Duodenal mucosa (tissue), 2 donors: Measurements from ENCODE around the gene BNC2.
A peak's percentile ranks its signal among the peaks of the same experiment; 100 is the strongest.

Experiments
- H3K27ac ChIP-seq: one replicate; pipeline ENCODE4 v1.7.0; 2013; ENCODE audit warnings: low read depth, low read length
- H3K27me3 ChIP-seq, 2 donors: one replicate each; pipeline ENCODE4 v1.7.0; 2013; ENCODE audit warnings: low read length in 2 of 2, control low read depth in 1 of 2; ENCODE audit not compliant: insufficient read depth in 2 of 2, control insufficient read depth in 1 of 2
- H3K36me3 ChIP-seq, 2 donors: one replicate each; pipeline ENCODE4 v1.7.0; 2013; ENCODE audit warnings: low read length in 2 of 2, control low read depth in 1 of 2; ENCODE audit not compliant: insufficient read depth in 2 of 2, control insufficient read depth in 1 of 2
- H3K4me1 ChIP-seq, 2 donors: one replicate each; pipeline ENCODE4 v1.7.0; 2013; ENCODE audit warnings: low read length in 2 of 2, control low read depth in 1 of 2; ENCODE audit not compliant: insufficient read depth in 2 of 2, control insufficient read depth in 1 of 2
- H3K4me3 ChIP-seq, 2 donors: one replicate each; pipeline ENCODE4 v1.7.0; 2013; ENCODE audit warnings: low read length in 2 of 2, low read depth in 1 of 2
- H3K9ac ChIP-seq, 2 donors: one replicate each; pipeline ENCODE4 v1.7.0; 2013; ENCODE audit warnings: low read length in 2 of 2, low read depth in 1 of 2
- H3K9me3 ChIP-seq, 2 donors: one replicate each; pipeline ENCODE4 v1.7.0; 2013; ENCODE audit warnings: low read length in 2 of 2, control low read depth in 1 of 2; ENCODE audit not compliant: control insufficient read depth in 1 of 2

The BNC2 gene

GRCh38 chr9:16575142-16575985 is 295.1 kb downstream of the BNC2 start:
- Histone ChIP-seq H3K27me3 (no peaks in the 10 kb centered on the region), H3K9ac (no peak overlapping the region), H3K36me3 (no peaks in the 10 kb centered on the region), H3K4me3 (no peak overlapping the region), H3K27ac (no peak overlapping the region), H3K4me1 (peaks cover 9 to 28% of the 10 kb centered on the region in 2 donors), H3K9me3 (no peaks in the 10 kb centered on the region)

DNA sequence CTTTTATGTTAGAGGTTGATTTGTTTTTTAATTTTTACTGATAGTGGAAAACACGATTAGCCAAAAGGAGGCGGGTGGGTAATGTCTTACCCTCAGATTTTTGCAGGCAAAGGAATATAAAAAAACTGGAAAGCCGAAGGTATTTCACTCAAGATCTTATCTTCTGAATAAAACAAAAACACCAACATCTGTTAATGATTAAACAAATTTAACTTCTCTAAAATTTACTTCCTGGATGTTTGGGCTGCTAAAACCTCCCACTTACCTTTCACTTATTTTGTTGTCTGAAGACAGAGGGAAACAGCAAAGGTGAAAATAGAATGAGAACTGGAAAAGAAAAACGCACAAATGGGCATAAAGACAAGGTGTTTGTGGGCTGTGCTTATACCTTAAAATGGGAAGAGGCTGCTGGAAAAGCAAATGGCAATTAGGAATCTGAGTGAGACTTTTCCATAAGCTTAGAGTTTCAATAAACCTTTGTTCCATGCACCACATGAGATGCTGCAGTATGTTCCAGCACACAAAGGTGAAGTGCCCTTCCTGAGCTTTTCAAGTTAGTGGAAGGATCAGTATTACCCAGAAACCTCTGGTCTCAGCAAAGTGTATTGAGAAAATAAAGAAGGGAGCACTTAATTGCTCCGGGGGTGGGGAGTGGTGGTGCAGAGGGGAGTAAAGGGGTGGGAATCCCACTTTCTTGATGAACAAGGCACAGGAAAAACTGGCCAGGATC is 298.3 kb downstream of the BNC2 start:
- no peaks in the 10 kb centered on the region for H3K27me3 ChIP-seq
- no peaks in the 10 kb centered on the region for H3K36me3 ChIP-seq
- no peak overlapping the region for H3K27ac ChIP-seq
- peak overlapping the region; percentile 23 to 41 for H3K4me3 ChIP-seq
- H3K9me3 ChIP-seq, result no peaks in the 10 kb centered on the region
- H3K9ac ChIP-seq, result no peak overlapping the region
- H3K4me1 ChIP-seq, result peaks cover 9 to 28% of the 10 kb centered on the region in 2 donors

DNA sequence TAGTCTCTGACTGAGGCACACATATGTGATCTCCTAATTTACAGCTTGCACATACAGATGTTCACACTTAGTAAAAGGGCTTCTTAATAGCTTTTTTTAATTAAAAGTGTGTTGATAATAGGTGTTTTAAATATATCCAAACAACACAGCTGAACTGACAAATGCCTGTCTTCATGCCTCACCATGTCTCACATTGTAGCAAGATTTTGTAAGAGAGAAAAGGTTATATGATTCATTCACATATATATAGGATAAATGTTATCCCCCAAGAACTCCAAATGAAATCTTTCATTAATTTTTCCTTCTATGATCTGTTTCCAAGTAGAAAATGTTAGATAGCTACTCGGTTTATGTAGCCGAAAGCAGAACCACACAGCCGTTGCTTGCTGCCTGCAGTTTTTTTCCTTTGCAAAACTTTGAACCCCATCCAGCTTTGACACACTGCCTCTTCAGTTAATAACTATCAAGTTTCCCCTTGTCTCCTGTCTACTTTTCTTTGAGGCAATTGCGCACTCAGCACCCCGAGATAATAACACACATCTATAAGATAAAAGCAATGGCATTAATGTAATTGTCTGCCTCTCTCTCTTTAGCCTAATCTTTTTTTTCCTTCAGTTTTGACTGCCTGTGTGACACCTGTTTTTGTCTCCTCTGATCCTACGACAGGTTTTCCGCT is 299.2 kb downstream of the BNC2 start:
- H3K4me1 ChIP-seq, result peaks cover 9 to 28% of the 10 kb centered on the region in 2 donors
- peak overlapping the region in 1 of 2 donors; percentile 23 for H3K4me3 ChIP-seq
- H3K36me3 ChIP-seq, result no peaks in the 10 kb centered on the region
- H3K27me3 ChIP-seq, result no peaks in the 10 kb centered on the region
- no peak overlapping the region for H3K9ac ChIP-seq
- H3K27ac ChIP-seq, result no peak overlapping the region
- no peaks in the 10 kb centered on the region for H3K9me3 ChIP-seq

GRCh38 chr9:16563446-16563845 is 307.0 kb downstream of the BNC2 start:
- H3K36me3 ChIP-seq, result no peaks in the 10 kb centered on the region
- no peak overlapping the region for H3K9ac ChIP-seq
- no peak overlapping the region for H3K27ac ChIP-seq
- H3K9me3 ChIP-seq, result no peaks in the 10 kb centered on the region
- H3K27me3 ChIP-seq, result no peaks in the 10 kb centered on the region
- H3K4me1 ChIP-seq, result peaks cover 7 to 8% of the 10 kb centered on the region in 2 donors
- H3K4me3 ChIP-seq, result no peak overlapping the region

DNA sequence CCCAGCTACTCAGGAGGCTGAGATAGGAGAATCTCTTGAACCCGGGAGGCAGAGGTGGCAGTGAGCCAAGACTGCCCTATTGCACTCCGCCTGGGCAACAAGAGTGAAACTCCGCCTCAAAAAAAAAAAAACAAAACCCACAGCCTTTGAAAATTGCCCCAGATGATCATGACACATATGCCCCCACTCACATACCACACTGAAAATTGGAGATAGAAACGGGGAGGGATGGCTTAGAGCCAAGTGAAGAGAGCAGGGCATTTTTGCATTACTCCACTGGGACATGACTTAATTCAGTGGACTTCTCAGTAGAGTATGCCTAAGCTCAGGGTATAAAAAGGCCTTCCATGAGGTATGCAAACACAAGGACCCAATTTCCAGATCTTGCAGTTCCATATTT is 309.3 kb downstream of the BNC2 start:
- Histone ChIP-seq H3K4me1 (peaks cover 7 to 9% of the 10 kb centered on the region in 2 donors), H3K27me3 (no peaks in the 10 kb centered on the region)

GRCh38 chr9:16559418-16560188 is 310.9 kb downstream of the BNC2 start:
- Histone ChIP-seq H3K4me1 (peaks cover 7 to 11% of the 10 kb centered on the region in 2 donors), H3K27me3 (no peaks in the 10 kb centered on the region), H3K9ac (no peak overlapping the region), H3K9me3 (no peaks in the 10 kb centered on the region), H3K36me3 (no peaks in the 10 kb centered on the region), H3K27ac (no peak overlapping the region), H3K4me3 (no peak overlapping the region)

More for the DNA sequence above, 309.3 kb downstream of the BNC2 start:
- Histone ChIP-seq H3K36me3 (no peaks in the 10 kb centered on the region), H3K27ac (no peak overlapping the region), H3K9ac (no peak overlapping the region), H3K4me3 (no peak overlapping the region), H3K9me3 (no peaks in the 10 kb centered on the region)

DNA sequence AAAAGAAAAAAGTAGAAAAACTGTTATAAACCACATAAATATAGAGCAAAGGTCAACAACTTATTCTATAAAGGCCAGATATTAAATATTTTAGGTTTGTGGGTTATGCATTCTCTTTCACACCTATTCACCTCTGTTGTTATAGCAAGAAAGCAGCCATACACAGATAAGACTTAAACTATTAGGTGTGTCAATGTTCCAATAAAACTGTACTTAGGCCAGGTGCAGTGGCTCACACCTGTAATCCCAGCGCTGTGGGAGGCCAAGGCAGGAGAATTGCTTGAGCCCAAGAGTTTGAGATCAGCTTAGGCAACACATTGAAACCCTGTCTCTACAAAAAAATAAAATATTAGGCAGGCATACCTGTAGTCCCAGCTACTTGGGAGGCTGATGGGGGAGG is 314.7 kb downstream of the BNC2 start:
- Histone ChIP-seq H3K4me1 (peaks cover 7 to 11% of the 10 kb centered on the region in 2 donors), H3K9me3 (no peaks in the 10 kb centered on the region), H3K9ac (no peak overlapping the region), H3K4me3 (no peak overlapping the region), H3K27ac (no peak overlapping the region), H3K36me3 (no peaks in the 10 kb centered on the region), H3K27me3 (no peaks in the 10 kb centered on the region)

- no peaks in the 10 kb centered on the region for H3K27me3 ChIP-seq
- no peaks in the 10 kb centered on the region for H3K36me3 ChIP-seq
- H3K27ac ChIP-seq, result no peak overlapping the region
- H3K9ac ChIP-seq, result no peak overlapping the region
- peaks cover 0 to 3% of the 10 kb centered on the region in 2 donors for H3K4me1 ChIP-seq
- H3K9me3 ChIP-seq, result no peaks in the 10 kb centered on the region
- H3K4me3 ChIP-seq, result no peak overlapping the region
Measured at GRCh38 chr9:16553869-16554540, 316.5 kb downstream of the BNC2 start.

- H3K4me1 ChIP-seq, result peaks cover 0 to 3% of the 10 kb centered on the region in 2 donors
- no peaks in the 10 kb centered on the region for H3K27me3 ChIP-seq
- H3K9me3 ChIP-seq, result no peaks in the 10 kb centered on the region
- no peak overlapping the region for H3K9ac ChIP-seq
- no peaks in the 10 kb centered on the region for H3K36me3 ChIP-seq
- no peak overlapping the region for H3K4me3 ChIP-seq
- no peak overlapping the region for H3K27ac ChIP-seq
Measured at GRCh38 chr9:16552252-16552651, 318.2 kb downstream of the BNC2 start.
